HG03354 (cell line): Measurements from ENCODE around the gene CAGE1.
A peak's percentile ranks its signal among the peaks of the same experiment; 100 is the strongest.

Experiments used
- ATAC-seq: cut with Tn5 transposase; IDR thresholded peaks from one replicate; pipeline ENCODE4 v1.9.1; 2021; ENCODE audit warnings: mild to moderate bottlenecking; ENCODE audit not compliant: unreplicated experiment, poor library complexity, severe bottlenecking

CAGE1 gene

GRCh38 chr6:7389451-7390225, at the start of gene CAGE1, which contains the start of gene RIOK1:
TSS of gene CAGE1 (minus strand) at chr6:7389742. CDS start at chr6:7387173, 2,569 bp downstream.
TSS of gene RIOK1 (plus strand) at chr6:7389808. CDS start at chr6:7390003, 195 bp downstream.
- peak; percentile 97 for ATAC-seq

- no peak for ATAC-seq
Measured at GRCh38 chr6:7439228-7439627, 49.7 kb upstream of the CAGE1 start.

GRCh38 chr6:7438011-7438410, 48.5 kb upstream of the CAGE1 start:
- no peak for ATAC-seq

- no peak for ATAC-seq
Measured at GRCh38 chr6:7434672-7435071, 45.1 kb upstream of the CAGE1 start.

- ATAC-seq: no peak
Measured at GRCh38 chr6:7433121-7433617, 43.6 kb upstream of the CAGE1 start.

GRCh38 chr6:7432391-7433120, 43.0 kb upstream of the CAGE1 start:
- no peak for ATAC-seq

GRCh38 chr6:7431674-7432390, 42.3 kb upstream of the CAGE1 start:
- ATAC-seq: no peak

GRCh38 chr6:7431313-7431673, 41.8 kb upstream of the CAGE1 start:
- no peak for ATAC-seq

GRCh38 chr6:7426447-7427169, 37.1 kb upstream of the CAGE1 start:
- no peak for ATAC-seq

- ATAC-seq: no peak
Measured at GRCh38 chr6:7425808-7426190, 36.3 kb upstream of the CAGE1 start.

- no peak for ATAC-seq
Measured at GRCh38 chr6:7424967-7425807, 35.6 kb upstream of the CAGE1 start.

- ATAC-seq: no peak
Measured at GRCh38 chr6:7424058-7424457, 34.5 kb upstream of the CAGE1 start.

- ATAC-seq: no peak
Measured at GRCh38 chr6:7421066-7421465, 31.5 kb upstream of the CAGE1 start.

GRCh38 chr6:7419065-7419464, 29.5 kb upstream of the CAGE1 start:
- no peak for ATAC-seq

- no peak for ATAC-seq
Measured at GRCh38 chr6:7418238-7418905, 28.8 kb upstream of the CAGE1 start.

GRCh38 chr6:7417684-7418083, 28.1 kb upstream of the CAGE1 start:
- ATAC-seq: no peak

- ATAC-seq: no peak
Measured at GRCh38 chr6:7414811-7415210, 25.3 kb upstream of the CAGE1 start.

- ATAC-seq: no peak
Measured at GRCh38 chr6:7413151-7413823, 23.7 kb upstream of the CAGE1 start.
